Measurements from ENCODE around the gene CCDC61. TPM values are rescaled to one million over a fixed set of nuclear protein-coding genes. Genes with fewer than 3 reads are reported as not detected.

Gene CCDC61
- 10.4 and 12.1 TPM in 2 replicates for total RNA-seq

GRCh38 chr19:45994998-45995714, at the start of gene CCDC61:
Gene CCDC61 (plus strand): TSS chr19:45995467. CDS start chr19:46003019, 7,552 bp downstream.

DNA sequence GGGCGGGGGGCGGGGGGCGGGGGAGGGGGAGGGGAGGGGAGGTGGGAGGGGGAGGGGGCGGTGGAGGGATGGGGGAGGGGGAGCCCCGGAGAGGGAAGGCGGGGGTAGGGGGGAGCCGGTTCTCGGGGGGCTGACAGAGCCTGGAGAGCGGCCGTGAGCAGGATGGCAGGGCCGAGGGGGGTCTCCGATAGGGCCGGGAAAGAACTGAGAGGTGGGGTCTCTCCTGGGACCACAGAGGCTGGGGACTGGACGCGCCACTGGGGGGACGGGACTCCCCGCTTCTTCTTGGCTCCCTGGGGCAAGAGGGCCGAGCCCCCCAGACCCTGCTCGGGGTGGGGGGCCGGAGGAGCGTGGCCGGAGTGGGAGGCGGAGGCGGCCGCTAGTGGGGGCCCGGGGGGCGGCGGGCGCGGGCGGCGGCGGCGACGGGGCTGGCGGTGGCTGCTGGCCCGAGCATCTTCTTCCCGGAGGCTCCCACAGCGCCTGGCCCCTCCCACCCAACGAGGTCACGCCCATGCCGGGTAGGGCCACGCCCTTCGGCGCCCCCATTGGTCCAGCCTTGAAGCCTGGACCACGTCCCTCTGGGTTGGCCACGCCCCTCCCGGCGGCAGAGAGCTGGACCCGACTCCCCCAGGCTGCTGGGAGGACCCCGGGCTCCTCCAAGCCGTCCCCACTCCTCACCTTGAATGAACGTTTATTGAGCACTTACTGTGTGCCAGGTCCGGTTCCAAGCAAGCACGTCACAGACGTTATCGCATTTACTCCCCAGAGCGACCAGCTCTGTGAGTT, 21.5 kb upstream of the CCDC61 start, which contains the start of gene NOVA2:
NOVA2 (minus strand) TSS at position 313 of the 786 bp plus-strand sequence. CDS start 514 bp downstream, outside the sequence.

DNA sequence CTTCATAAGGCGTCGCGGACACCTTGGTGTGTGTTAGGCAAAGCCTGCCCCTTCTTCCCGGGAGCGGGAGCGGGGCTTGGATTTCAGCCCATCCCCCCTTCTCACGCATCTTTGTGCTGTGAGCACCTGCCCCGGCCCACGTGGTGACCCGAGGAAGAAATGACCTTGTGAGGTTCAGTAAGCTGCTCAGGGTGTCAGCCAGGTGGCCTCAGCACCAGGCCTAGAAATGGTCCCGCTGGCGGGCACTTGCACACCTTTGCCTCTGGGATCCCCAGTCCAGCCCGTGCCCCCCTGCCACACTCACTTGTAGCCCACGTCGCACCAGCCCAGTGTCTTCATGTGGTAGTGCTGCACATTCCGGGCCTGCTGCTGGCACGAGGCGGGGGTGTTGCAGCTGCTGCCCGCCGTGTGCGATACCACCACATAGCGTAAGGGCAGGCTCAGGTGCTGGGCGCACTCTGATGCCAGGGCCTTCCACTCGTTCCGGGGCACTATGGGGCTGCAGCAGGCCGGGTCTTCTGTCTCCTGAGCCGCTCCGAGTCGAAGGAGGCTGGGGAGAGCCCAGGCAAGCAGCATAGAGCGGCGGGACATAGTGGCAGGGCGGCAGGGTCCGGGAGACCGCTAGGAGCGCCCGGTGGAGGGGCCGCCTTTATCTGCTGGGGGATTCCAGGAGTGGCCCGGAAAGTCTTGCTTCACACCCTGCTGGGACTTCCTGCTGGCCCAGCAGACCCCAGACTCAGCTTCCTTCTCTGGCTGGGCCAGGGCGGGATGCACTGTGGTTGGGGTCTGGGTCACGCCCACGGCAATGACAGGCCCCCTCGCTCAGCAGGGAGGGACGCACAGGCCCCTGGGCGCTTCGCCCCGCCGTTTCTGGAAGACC, 27.4 kb downstream of the CCDC61 start, which contains the start of gene PGLYRP1:
PGLYRP1 (minus strand) TSS at position 623 of the 880 bp plus-strand sequence; CDS start at position 591, 32 bp downstream.

GRCh38 chr19:46040952-46041500, 45.8 kb downstream of the CCDC61 start, which contains the start of gene IGFL4:
Gene IGFL4 (minus strand): TSS chr19:46041002. CDS start chr19:46040962, 40 bp downstream.

Other genes starting within 250 kb of the CCDC61 start
- 8.6 and 9.2 TPM in 2 replicates for gene SIX5, start 226.2 kb upstream of the CCDC61 start, total RNA-seq
- gene DMPK, start 213.0 kb upstream of the CCDC61 start, total RNA-seq: 8.5 and 11.2 TPM in 2 replicates
- 32.8 and 33.2 TPM in 2 replicates for gene DMWD, start 202.6 kb upstream of the CCDC61 start, total RNA-seq
- not detected in 2 replicates for gene RSPH6A, start 180.2 kb upstream of the CCDC61 start, total RNA-seq
- 47.0 and 48.7 TPM in 2 replicates for gene SYMPK, start 132.3 kb upstream of the CCDC61 start, total RNA-seq
- not detected in 2 replicates for gene FOXA3, start 131.1 kb upstream of the CCDC61 start, total RNA-seq
- gene IRF2BP1, start 109.3 kb upstream of the CCDC61 start, total RNA-seq: 22.0 and 22.6 TPM in 2 replicates
- 1.4 and 3.1 TPM in 2 replicates for gene MYPOP, start 92.9 kb upstream of the CCDC61 start, total RNA-seq
- not detected in 2 replicates for gene NANOS2, start 80.7 kb upstream of the CCDC61 start, total RNA-seq
- gene NOVA2, start 21.6 kb upstream of the CCDC61 start, total RNA-seq: 9.7 and 10.4 TPM in 2 replicates
- gene PGLYRP1, start 27.6 kb downstream of the CCDC61 start, total RNA-seq: not detected in 2 replicates
- gene IGFL4, start 45.5 kb downstream of the CCDC61 start, total RNA-seq: not detected in 2 replicates
- not detected in 2 replicates for gene IGFL3, start 129.2 kb downstream of the CCDC61 start, total RNA-seq
- not detected in 2 replicates for gene IGFL2, start 152.8 kb downstream of the CCDC61 start, total RNA-seq
- gene IGFL1, start 234.3 kb downstream of the CCDC61 start, total RNA-seq: not detected in 2 replicates